Esophagus (tissue), 2 donors: Measurements from ENCODE around the gene ARID5A. TPM values are rescaled to one million over a fixed set of nuclear protein-coding genes. Genes with fewer than 3 reads are reported as not detected.

Experiments
- H3K27ac ChIP-seq, 2 donors: one replicate each; pipeline ENCODE4 v1.5.1; 2013; ENCODE audit warnings: low read depth in 2 of 2, mild to moderate bottlenecking in 2 of 2, inconsistent platforms in 1 of 2, low read length in 1 of 2, moderate library complexity in 1 of 2
- H3K27me3 ChIP-seq, 2 donors: one replicate each; pipeline ENCODE4 v1.6.1; 2013; ENCODE audit warnings: low read length in 2 of 2, control low read depth in 1 of 2, mild to moderate bottlenecking in 1 of 2; ENCODE audit not compliant: insufficient read depth in 2 of 2, control insufficient read depth in 1 of 2
- H3K36me3 ChIP-seq, 2 donors: one replicate each; pipeline ENCODE4 v1.6.1; 2013; ENCODE audit warnings: low read length in 1 of 2; ENCODE audit not compliant: control insufficient read depth in 2 of 2, insufficient read depth in 2 of 2
- H3K4me1 ChIP-seq, 2 donors: one replicate each; pipeline ENCODE4 v1.6.1; 2013; ENCODE audit warnings: low read length in 1 of 2; ENCODE audit not compliant: control insufficient read depth in 2 of 2, insufficient read depth in 2 of 2
- H3K4me3 ChIP-seq, 2 donors: one replicate each; pipeline ENCODE4 v1.5.1; 2013; ENCODE audit warnings: low read length in 2 of 2, mild to moderate bottlenecking in 2 of 2, low read depth in 1 of 2, moderate library complexity in 1 of 2
- H3K9me3 ChIP-seq, 2 donors: one replicate each; pipeline ENCODE4 v1.6.1; 2013; ENCODE audit warnings: mild to moderate bottlenecking in 2 of 2, low read depth in 1 of 2, low read length in 1 of 2, moderate library complexity in 1 of 2; ENCODE audit not compliant: control insufficient read depth in 2 of 2, insufficient read depth in 1 of 2
- WGBS, 2 donors: extraction: QIAGEN DNeasy Blood & Tissue Kit; methylation state at CpG; one replicate each; pipeline ENCODE4 v1.1.7; 2013; 5-methylcytosine and 5-hydroxymethylcytosine counted together
- polyA plus RNA-seq, 2 donors: library from polyadenylated mRNA; stranded (reverse); fragments of 200-250 nt; gene quantifications; one replicate each; pipeline ENCODE4 v1.2.3, GENCODE V29; 2013
- donor health status: healthy with polysubstance abuse.
- donor health status: Bipolar disorder and iron deficiency.

The ARID5A gene
- polyA plus RNA-seq, 2 donors, result 8.0 to 9.7 TPM

- 86 to 89% methylated on average over 1 of the region's 1 CpG for WGBS, 2 donors
- H3K4me3 ChIP-seq, result no peak overlapping the region
- no peak overlapping the region for H3K27ac ChIP-seq
- H3K36me3 ChIP-seq, result peaks cover 1 to 6% of the 10 kb centered on the region in 2 donors
- no peaks in the 10 kb centered on the region for H3K9me3 ChIP-seq
- no peaks in the 10 kb centered on the region for H3K27me3 ChIP-seq
- H3K4me1 ChIP-seq, result peaks cover 0 to 2% of the 10 kb centered on the region in 2 donors
Measured at GRCh38 chr2:96587843-96588242, 51.3 kb downstream of the ARID5A start.

- no peaks in the 10 kb centered on the region for H3K27me3 ChIP-seq
- peaks cover 0 to 2% of the 10 kb centered on the region in 2 donors for H3K4me1 ChIP-seq
- 69 to 75% methylated on average over 2 of the region's 2 CpGs for WGBS, 2 donors
- H3K4me3 ChIP-seq, result no peak overlapping the region
- no peaks in the 10 kb centered on the region for H3K9me3 ChIP-seq
- H3K27ac ChIP-seq, result no peak overlapping the region
- H3K36me3 ChIP-seq, result peaks cover 20 to 23% of the 10 kb centered on the region in 2 donors
Measured at GRCh38 chr2:96591054-96591453, 54.5 kb downstream of the ARID5A start.

- Histone ChIP-seq H3K27me3 (no peaks in the 10 kb centered on the region), H3K27ac (no peak overlapping the region), H3K9me3 (no peaks in the 10 kb centered on the region), H3K4me1 (peaks cover 0 to 2% of the 10 kb centered on the region in 2 donors), H3K4me3 (no peak overlapping the region), H3K36me3 (peaks cover 20 to 26% of the 10 kb centered on the region in 2 donors)
- 96% methylated on average over 3 of the region's 3 CpGs for WGBS, 2 donors
Measured at GRCh38 chr2:96591494-96591893, 54.9 kb downstream of the ARID5A start.

- H3K4me1 ChIP-seq, result peaks cover 0 to 2% of the 10 kb centered on the region in 2 donors
- H3K9me3 ChIP-seq, result no peaks in the 10 kb centered on the region
- peaks cover 20 to 26% of the 10 kb centered on the region in 2 donors for H3K36me3 ChIP-seq
- WGBS, 2 donors, result 79 to 83% methylated on average over 3 of the region's 3 CpGs
- peak overlapping the region in 1 of 2 donors; percentile 28 for H3K27ac ChIP-seq
- H3K4me3 ChIP-seq, result no peak overlapping the region
- H3K27me3 ChIP-seq, result no peaks in the 10 kb centered on the region
Measured at GRCh38 chr2:96594282-96594681, 57.7 kb downstream of the ARID5A start.

- Histone ChIP-seq H3K9me3 (no peaks in the 10 kb centered on the region), H3K4me3 (no peak overlapping the region), H3K27me3 (no peaks in the 10 kb centered on the region), H3K4me1 (peaks cover 0 to 2% of the 10 kb centered on the region in 2 donors), H3K27ac (peak overlapping the region in 1 of 2 donors; percentile 14), H3K36me3 (peaks cover 20 to 26% of the 10 kb centered on the region in 2 donors)
- WGBS, 2 donors, result 80 to 86% methylated on average over 5 of the region's 5 CpGs
Measured at GRCh38 chr2:96594691-96595152, 58.2 kb downstream of the ARID5A start.

GRCh38 chr2:96596596-96596995 lies 60.0 kb downstream of the ARID5A start:
- Histone ChIP-seq H3K27me3 (no peaks in the 10 kb centered on the region), H3K4me1 (peaks cover 0 to 2% of the 10 kb centered on the region in 2 donors), H3K9me3 (no peaks in the 10 kb centered on the region), H3K27ac (no peak overlapping the region), H3K36me3 (peaks cover 24 to 34% of the 10 kb centered on the region in 2 donors), H3K4me3 (no peak overlapping the region)

- H3K9me3 ChIP-seq, result no peaks in the 10 kb centered on the region
- H3K27ac ChIP-seq, result no peak overlapping the region
- no peaks in the 10 kb centered on the region for H3K4me1 ChIP-seq
- H3K4me3 ChIP-seq, result no peak overlapping the region
- 65 to 78% methylated on average over 2 of the region's 2 CpGs for WGBS, 2 donors
- no peaks in the 10 kb centered on the region for H3K27me3 ChIP-seq
- peaks cover 24 to 41% of the 10 kb centered on the region in 2 donors for H3K36me3 ChIP-seq
Measured at GRCh38 chr2:96599941-96600340, 63.4 kb downstream of the ARID5A start.

GRCh38 chr2:96601382-96602292 lies 65.1 kb downstream of the ARID5A start:
- Histone ChIP-seq H3K27me3 (no peaks in the 10 kb centered on the region), H3K9me3 (no peaks in the 10 kb centered on the region), H3K4me1 (no peaks in the 10 kb centered on the region), H3K4me3 (no peak overlapping the region), H3K27ac (peak overlapping the region in 1 of 2 donors; percentile 6), H3K36me3 (peaks cover 24 to 45% of the 10 kb centered on the region in 2 donors)
- 74 to 90% methylated on average over 8 of the region's 8 CpGs for WGBS, 2 donors
